Stimulated activated CD4-positive, alpha-beta T cell treated with anti-CD3 and anti-CD28 coated beads, Interleukin-12 subunit alpha, Interleukin-12 subunit beta, amount 100 ng/mL, for 24 hours (primary cell): ENCODE results near the gene RAPGEF1.
"Not testable (repeated sequence)": the region's sequence is repeated elsewhere in the genome, so short reads cannot be mapped to it uniquely, and the experiment has no call there.

Experiments
- DNase-seq, 2 experiments: peaks; one replicate each; pipeline ENCODE4 v3.0.0-alpha.2; 2020; ENCODE audit warnings: low read depth in 2 of 2

The RAPGEF1 gene

GRCh38 chr9:131727795-131728545, 11.9 kb downstream of the RAPGEF1 start:
- DNase-seq: no peak

- DNase-seq: no peak
Measured at GRCh38 chr9:131727184-131727759, 12.6 kb downstream of the RAPGEF1 start.

GRCh38 chr9:131724683-131725082, 15.2 kb downstream of the RAPGEF1 start:
- DNase-seq: no peak

- DNase-seq: no peak
Measured at GRCh38 chr9:131723632-131724031, 16.2 kb downstream of the RAPGEF1 start.

GRCh38 chr9:131722255-131722654, 17.6 kb downstream of the RAPGEF1 start:
- DNase-seq: no peak

- DNase-seq: no peak
Measured at GRCh38 chr9:131721076-131721475, 18.8 kb downstream of the RAPGEF1 start.

- no peak for DNase-seq
Measured at GRCh38 chr9:131720330-131720729, 19.5 kb downstream of the RAPGEF1 start.

GRCh38 chr9:131719262-131719908, 20.5 kb downstream of the RAPGEF1 start:
- no peak for DNase-seq

GRCh38 chr9:131717719-131718460, 22.0 kb downstream of the RAPGEF1 start:
- no peak for DNase-seq

GRCh38 chr9:131715906-131716305, 24.0 kb downstream of the RAPGEF1 start:
- no peak for DNase-seq

- DNase-seq: no peak
Measured at GRCh38 chr9:131714821-131715220, 25.1 kb downstream of the RAPGEF1 start.

- no peak for DNase-seq
Measured at GRCh38 chr9:131714161-131714646, 25.7 kb downstream of the RAPGEF1 start.

- DNase-seq: no peak
Measured at GRCh38 chr9:131713016-131713415, 26.9 kb downstream of the RAPGEF1 start.

- DNase-seq: no peak
Measured at GRCh38 chr9:131712151-131712716, 27.6 kb downstream of the RAPGEF1 start.

- no peak for DNase-seq
Measured at GRCh38 chr9:131709771-131710431, 30.0 kb downstream of the RAPGEF1 start.

- not testable (repeated sequence) for DNase-seq
Measured at GRCh38 chr9:131709010-131709770, 30.7 kb downstream of the RAPGEF1 start.

- DNase-seq: no peak
Measured at GRCh38 chr9:131708226-131709002, 31.5 kb downstream of the RAPGEF1 start.

GRCh38 chr9:131707733-131708157, 32.1 kb downstream of the RAPGEF1 start:
- DNase-seq: no peak

GRCh38 chr9:131707050-131707449, 32.8 kb downstream of the RAPGEF1 start:
- DNase-seq: no peak

GRCh38 chr9:131706608-131706970, 33.3 kb downstream of the RAPGEF1 start:
- no peak for DNase-seq
